ENCODE results near the gene NTM. TPM values are rescaled to one million over a fixed set of nuclear protein-coding genes. Genes with fewer than 3 reads are reported as not detected.
"Not testable (repeated sequence)": the region's sequence is repeated elsewhere in the genome, so short reads cannot be mapped to it uniquely, and the experiment has no call there.

Gene NTM
- total RNA-seq, 1 donor from 2014 or later, result not detected

DNA sequence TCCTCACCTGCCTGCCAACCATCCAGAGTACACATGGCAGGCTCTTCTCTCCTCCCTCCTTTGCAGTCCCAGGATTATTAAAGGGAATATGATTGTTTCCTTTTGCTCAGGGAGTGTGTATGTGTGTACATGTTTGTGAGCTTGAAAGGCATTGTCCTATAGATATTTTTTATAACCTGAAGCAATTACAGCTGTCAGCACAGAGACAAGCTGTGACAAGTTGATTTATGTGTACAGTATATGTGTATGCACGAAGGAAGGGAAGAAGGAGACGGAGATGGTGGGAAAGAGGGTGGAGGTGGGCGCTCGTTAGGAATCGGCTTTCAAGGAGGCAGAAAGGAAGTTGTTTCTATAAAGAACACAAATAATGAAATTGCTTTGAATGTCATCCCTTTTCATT lies 537.0 kb downstream of the NTM start:
- Mint-ChIP-seq H3K36me3 (ENCODE audit: low read depth) (no peaks in the 10 kb centered on the region), H3K27me3 (peaks cover 28% of the 10 kb centered on the region), H3K9me3 (no peaks in the 10 kb centered on the region), H3K4me1 (no peaks in the 10 kb centered on the region), H3K4me3 (no peak overlapping the region), H3K27ac (no peak overlapping the region)
- CTCF ChIA-PET, result no interaction called here
- DNase-seq, result no peak
- POLR2A ChIA-PET, result no interaction called here
- intact Hi-C loops (cut with micrococcal nuclease), result no loop called here
- TF ChIP-seq, protein P1, sequence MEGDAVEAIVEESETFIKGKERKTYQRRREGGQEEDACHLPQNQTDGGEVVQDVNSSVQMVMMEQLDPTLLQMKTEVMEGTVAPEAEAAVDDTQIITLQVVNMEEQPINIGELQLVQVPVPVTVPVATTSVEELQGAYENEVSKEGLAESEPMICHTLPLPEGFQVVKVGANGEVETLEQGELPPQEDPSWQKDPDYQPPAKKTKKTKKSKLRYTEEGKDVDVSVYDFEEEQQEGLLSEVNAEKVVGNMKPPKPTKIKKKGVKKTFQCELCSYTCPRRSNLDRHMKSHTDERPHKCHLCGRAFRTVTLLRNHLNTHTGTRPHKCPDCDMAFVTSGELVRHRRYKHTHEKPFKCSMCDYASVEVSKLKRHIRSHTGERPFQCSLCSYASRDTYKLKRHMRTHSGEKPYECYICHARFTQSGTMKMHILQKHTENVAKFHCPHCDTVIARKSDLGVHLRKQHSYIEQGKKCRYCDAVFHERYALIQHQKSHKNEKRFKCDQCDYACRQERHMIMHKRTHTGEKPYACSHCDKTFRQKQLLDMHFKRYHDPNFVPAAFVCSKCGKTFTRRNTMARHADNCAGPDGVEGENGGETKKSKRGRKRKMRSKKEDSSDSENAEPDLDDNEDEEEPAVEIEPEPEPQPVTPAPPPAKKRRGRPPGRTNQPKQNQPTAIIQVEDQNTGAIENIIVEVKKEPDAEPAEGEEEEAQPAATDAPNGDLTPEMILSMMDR (IDR thresholded peaks at IDR 0.05), result no peak
- no peak for ATAC-seq (ENCODE audit: low read depth)

DNA sequence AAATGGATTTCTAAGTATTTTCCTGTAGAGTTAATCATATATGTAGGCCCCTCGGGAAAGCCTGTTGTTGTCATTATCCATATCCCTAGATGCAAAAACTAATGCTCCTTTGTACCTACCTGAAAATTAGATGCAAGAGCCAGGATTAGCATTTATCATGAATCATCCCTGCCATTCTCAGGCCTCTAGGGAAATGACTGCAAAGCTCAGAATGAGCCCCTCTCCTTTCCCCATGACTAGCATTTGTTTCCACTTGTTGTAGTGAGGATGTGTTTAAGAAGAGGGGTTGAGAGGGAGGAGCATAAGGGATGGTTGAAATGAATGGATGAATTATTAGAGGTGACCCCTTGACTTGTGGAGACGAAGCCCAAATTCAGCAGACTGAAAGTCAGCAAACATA lies 537.9 kb downstream of the NTM start:
- Mint-ChIP-seq H3K36me3 (ENCODE audit: low read depth) (no peaks in the 10 kb centered on the region), H3K9me3 (no peaks in the 10 kb centered on the region), H3K4me1 (no peaks in the 10 kb centered on the region), H3K27me3 (peaks cover 35% of the 10 kb centered on the region), H3K4me3 (no peak overlapping the region), H3K27ac (no peak overlapping the region)
- ChIA-PET CTCF (no interaction called here), POLR2A (no interaction called here)
- no peak for ATAC-seq (ENCODE audit: low read depth)
- TF ChIP-seq, protein P1 (IDR thresholded peaks at IDR 0.05), result no peak
- intact Hi-C loops (cut with micrococcal nuclease), result no loop called here
- DNase-seq, result no peak

DNA sequence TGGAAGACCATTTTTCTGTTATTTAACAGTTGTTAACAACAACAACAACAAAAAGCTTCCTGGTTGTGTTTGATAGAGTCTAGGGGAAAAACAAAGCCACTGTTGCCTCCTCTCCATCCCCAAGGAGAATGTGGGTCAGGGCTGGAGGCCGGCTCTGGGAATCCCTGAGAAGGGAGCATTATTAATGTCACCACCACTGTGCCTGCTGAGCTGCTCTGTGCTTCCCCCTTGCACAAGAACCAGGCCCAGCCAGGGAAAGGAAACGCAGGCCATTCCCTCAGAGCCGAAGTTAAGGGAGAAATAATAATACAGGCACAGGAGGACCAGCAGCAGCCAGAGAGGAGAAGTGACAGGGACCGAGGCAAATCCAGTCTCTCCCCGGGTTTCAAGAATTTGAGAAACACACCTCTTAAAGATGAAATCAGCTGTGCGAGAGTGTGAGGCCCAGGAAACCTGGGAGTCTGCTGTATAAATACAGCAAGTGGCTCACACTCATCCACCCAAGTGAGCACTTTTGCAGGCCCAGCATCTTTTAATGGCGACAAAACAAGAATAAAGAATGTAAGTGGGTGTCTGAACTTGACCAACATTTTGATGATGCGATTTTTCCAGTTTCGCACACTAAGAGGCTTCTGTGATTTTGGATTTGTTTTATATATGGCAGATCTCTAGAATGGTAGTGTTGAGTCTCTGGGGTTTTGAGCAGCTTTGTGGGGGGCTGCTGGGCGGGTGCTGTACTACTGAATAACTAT lies 539.2 kb downstream of the NTM start:
- Mint-ChIP-seq H3K36me3 (ENCODE audit: low read depth) (no peaks in the 10 kb centered on the region), H3K4me3 (no peak overlapping the region)
- intact Hi-C loops (cut with micrococcal nuclease), result no loop called here

DNA sequence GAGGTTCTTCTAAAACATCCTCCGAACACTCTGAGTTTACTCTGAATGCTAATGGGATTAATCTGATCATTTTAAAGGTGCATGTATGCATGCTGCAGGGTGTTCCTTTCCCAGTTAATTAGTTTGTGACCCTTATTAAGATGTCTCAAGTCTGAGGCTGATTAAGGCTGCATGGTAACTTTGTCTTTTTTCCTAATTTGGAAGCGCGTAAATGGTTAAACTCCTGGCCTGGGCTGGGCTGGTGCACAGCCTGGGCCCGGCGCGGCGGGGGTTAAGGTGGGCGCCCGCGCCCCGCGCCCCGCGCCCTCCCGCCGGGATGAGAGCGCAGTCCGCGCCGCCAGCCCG lies 539.7 kb downstream of the NTM start:
- Mint-ChIP-seq H3K27me3 (peaks cover 37% of the 10 kb centered on the region), H3K4me3 (no peak overlapping the region), H3K4me1 (no peaks in the 10 kb centered on the region), H3K9me3 (no peaks in the 10 kb centered on the region), H3K27ac (no peak overlapping the region), H3K36me3 (ENCODE audit: low read depth) (no peaks in the 10 kb centered on the region)
- intact Hi-C loops (cut with micrococcal nuclease), result no loop called here
- ChIA-PET CTCF (no interaction called here), POLR2A (no interaction called here)
- DNase-seq, result no peak
- ATAC-seq (ENCODE audit: low read depth), result no peak
- TF ChIP-seq, protein P1 (IDR thresholded peaks at IDR 0.05), result no peak

More for the DNA sequence above, 539.2 kb downstream of the NTM start:
- ATAC-seq (ENCODE audit: low read depth), result no peak
- TF ChIP-seq, protein P1 (IDR thresholded peaks at IDR 0.05), result no peak
- POLR2A ChIA-PET, result no interaction called here
- no peaks in the 10 kb centered on the region for H3K4me1 Mint-ChIP-seq
- CTCF ChIA-PET, result no interaction called here
- H3K27ac Mint-ChIP-seq, result no peak overlapping the region
- no peak for DNase-seq
- H3K9me3 Mint-ChIP-seq, result no peaks in the 10 kb centered on the region
- peaks cover 37% of the 10 kb centered on the region for H3K27me3 Mint-ChIP-seq

DNA sequence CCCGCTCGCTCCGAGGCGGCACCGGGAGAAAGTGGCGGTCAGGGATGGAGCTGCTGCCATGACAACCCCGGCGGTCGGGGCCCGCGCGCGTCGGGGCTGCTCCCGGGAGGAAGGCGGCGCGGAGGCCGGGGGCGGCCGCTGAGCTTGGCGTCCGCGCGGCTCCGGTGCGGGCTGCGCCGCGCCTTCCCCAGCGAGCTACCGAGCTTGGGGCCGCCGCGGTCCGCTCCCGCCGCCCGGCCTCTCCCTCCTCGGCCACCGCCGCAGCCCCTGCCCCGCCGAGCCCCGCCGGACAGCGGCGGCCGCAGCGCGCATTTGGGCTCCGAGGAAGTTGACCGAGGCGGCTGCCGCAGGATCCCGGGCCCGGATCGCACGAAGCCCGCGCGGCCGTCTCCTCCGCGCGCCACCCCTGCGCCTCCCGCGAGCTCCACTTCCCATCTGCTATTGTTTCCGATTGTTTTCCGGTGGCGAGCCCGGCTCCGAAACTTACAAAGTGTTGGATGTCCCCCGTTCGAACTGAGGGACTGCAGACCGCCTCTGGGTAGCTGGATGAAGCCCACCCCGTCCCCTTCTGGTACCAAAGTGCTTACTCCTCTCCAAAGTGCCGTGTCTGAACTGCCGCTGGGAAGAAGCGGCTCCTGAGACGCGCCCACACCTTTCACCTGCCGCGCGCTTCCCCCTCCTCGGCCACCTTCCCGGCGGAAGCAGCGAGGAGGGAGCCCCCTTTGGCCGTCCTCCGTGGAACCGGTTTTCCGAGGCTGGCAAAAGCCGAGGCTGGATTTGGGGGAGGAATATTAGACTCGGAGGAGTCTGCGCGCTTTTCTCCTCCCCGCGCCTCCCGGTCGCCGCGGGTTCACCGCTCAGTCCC lies 540.3 kb downstream of the NTM start:
- TF ChIP-seq, protein P1 (IDR thresholded peaks at IDR 0.05), result no peak
- DNase-seq (no peak), ATAC-seq (ENCODE audit: low read depth) (no peak)
- intact Hi-C loops (cut with micrococcal nuclease), result no loop called here
- ChIA-PET CTCF (no interaction called here), POLR2A (no interaction called here)
- no peaks in the 10 kb centered on the region for H3K36me3 Mint-ChIP-seq (ENCODE audit: low read depth)
- H3K9me3 Mint-ChIP-seq, result no peaks in the 10 kb centered on the region
- H3K4me1 Mint-ChIP-seq, result no peaks in the 10 kb centered on the region
- H3K27ac Mint-ChIP-seq, result no peak overlapping the region
- H3K4me3 Mint-ChIP-seq, result no peak overlapping the region
- H3K27me3 Mint-ChIP-seq, result peaks cover 37% of the 10 kb centered on the region

DNA sequence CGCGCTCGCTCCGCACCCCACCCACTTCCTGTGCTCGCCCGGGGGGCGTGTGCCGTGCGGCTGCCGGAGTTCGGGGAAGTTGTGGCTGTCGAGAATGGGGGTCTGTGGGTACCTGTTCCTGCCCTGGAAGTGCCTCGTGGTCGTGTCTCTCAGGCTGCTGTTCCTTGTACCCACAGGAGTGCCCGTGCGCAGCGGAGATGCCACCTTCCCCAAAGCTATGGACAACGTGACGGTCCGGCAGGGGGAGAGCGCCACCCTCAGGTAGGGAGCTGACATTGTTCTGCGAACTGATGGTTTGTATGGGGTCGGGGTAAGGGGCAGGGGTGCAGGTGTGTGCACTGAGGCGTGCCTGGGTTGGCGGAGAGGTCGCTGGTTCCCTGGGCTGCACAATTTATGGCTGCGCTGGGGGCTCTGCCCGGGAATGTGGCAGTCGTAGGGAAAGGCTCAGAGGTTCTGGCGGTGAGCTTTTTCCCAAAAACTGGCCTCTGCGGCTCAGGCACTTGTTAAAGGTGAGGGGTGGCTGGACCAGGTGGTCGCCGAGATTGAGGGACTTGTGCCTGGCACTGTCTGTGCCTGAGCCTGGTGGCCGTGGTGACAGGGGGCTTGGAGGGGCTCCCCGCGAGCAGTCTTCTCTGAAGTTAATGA lies 541.1 kb downstream of the NTM start:
- CTCF ChIA-PET; ATAC-seq (ENCODE audit: low read depth); H3K4me1 Mint-ChIP-seq; H3K27ac Mint-ChIP-seq; H3K9me3 Mint-ChIP-seq; POLR2A ChIA-PET; H3K4me3 Mint-ChIP-seq; DNase-seq; intact Hi-C loops (cut with micrococcal nuclease); H3K36me3 Mint-ChIP-seq (ENCODE audit: low read depth): not testable (repeated sequence)
- peaks cover 37% of the 10 kb centered on the region for H3K27me3 Mint-ChIP-seq
